ENCODE results near the gene HAND2.

Gene HAND2

GRCh38 chr4:173517781-173518424, 12.1 kb downstream of the HAND2 start:
- Histone ChIP-seq H3K27ac (replicated peaks) (no peak overlapping the region), H3K27me3 (ENCODE audit: insufficient read depth, poor library complexity, severe bottlenecking) (peaks cover 96% of the 10 kb centered on the region), H3K4me3 (replicated peaks; ENCODE audit: insufficient read depth, low read length) (no peak overlapping the region)
- no peak for TF ChIP-seq REST (IDR thresholded peaks at IDR 0.05; ENCODE audit: insufficient replicate concordance, low read depth)
- TF ChIP-seq SPI1 (IDR thresholded peaks at IDR 0.05; ENCODE audit: borderline replicate concordance, low read depth) = no peak
- TF ChIP-seq CTCF (IDR thresholded peaks at IDR 0.05; ENCODE audit: insufficient read depth, low read length) = no peak
- TF ChIP-seq GABPA (IDR thresholded peaks at IDR 0.05; ENCODE audit: low read depth) = no peak
- no peak for TF ChIP-seq POLR2AphosphoS5 (IDR thresholded peaks at IDR 0.05; ENCODE audit: low read depth)
- DNase-seq (ENCODE audit: low read depth in 1 of 2, low spot score in 1 of 2) = no peak

GRCh38 chr4:173516621-173517524, 13.2 kb downstream of the HAND2 start:
- H3K27me3 ChIP-seq (ENCODE audit: insufficient read depth, poor library complexity, severe bottlenecking) = peaks cover 92% of the 10 kb centered on the region
- no peak for DNase-seq (ENCODE audit: low read depth in 1 of 2, low spot score in 1 of 2)
- no peak for TF ChIP-seq POLR2AphosphoS5 (IDR thresholded peaks at IDR 0.05; ENCODE audit: low read depth)
- TF ChIP-seq CTCF (IDR thresholded peaks at IDR 0.05; ENCODE audit: insufficient read depth, low read length) = no peak
- TF ChIP-seq REST (IDR thresholded peaks at IDR 0.05; ENCODE audit: insufficient replicate concordance, low read depth) = no peak
- TF ChIP-seq SPI1 (IDR thresholded peaks at IDR 0.05; ENCODE audit: borderline replicate concordance, low read depth) = no peak
- no peak for TF ChIP-seq GABPA (IDR thresholded peaks at IDR 0.05; ENCODE audit: low read depth)
- H3K27ac ChIP-seq (replicated peaks) = no peak overlapping the region
- H3K4me3 ChIP-seq (replicated peaks; ENCODE audit: insufficient read depth, low read length) = no peak overlapping the region

GRCh38 chr4:173515458-173515857, 14.6 kb downstream of the HAND2 start:
- peaks cover 82% of the 10 kb centered on the region for H3K27me3 ChIP-seq (ENCODE audit: insufficient read depth, poor library complexity, severe bottlenecking)

More at GRCh38 chr4:173515458-173515857, 14.6 kb downstream of the HAND2 start:
- no peak for TF ChIP-seq REST (IDR thresholded peaks at IDR 0.05; ENCODE audit: insufficient replicate concordance, low read depth)
- no peak overlapping the region for H3K27ac ChIP-seq (replicated peaks)
- no peak overlapping the region for H3K4me3 ChIP-seq (replicated peaks; ENCODE audit: insufficient read depth, low read length)
- no peak for DNase-seq (ENCODE audit: low read depth in 1 of 2, low spot score in 1 of 2)

Measured in HL-60 (cell line).